Osteoblast (primary cell): ENCODE results near the gene STK32B. TPM values are rescaled to one million over a fixed set of nuclear protein-coding genes. Genes with fewer than 3 reads are reported as not detected.
A peak's percentile ranks its signal among the peaks of the same experiment; 100 is the strongest.

Experiments
- DNase-seq: peaks from one replicate; pipeline ENCODE4 v3.0.0; 2011; ENCODE audit warnings: low spot score, mixed read lengths; ENCODE audit not compliant: insufficient read length; ENCODE audit errors: missing footprints
- H2AFZ ChIP-seq: 2 replicates; pipeline ENCODE4 v1.6.0; 2011; ENCODE audit warnings: mild to moderate bottlenecking, low read length
- H3K27ac ChIP-seq: 2 replicates; pipeline ENCODE4 v1.5.1; 2011; ENCODE audit warnings: mild to moderate bottlenecking, low read depth, low read length, moderate library complexity
- H3K27me3 ChIP-seq: 2 replicates; pipeline ENCODE4 v1.6.0; 2012; ENCODE audit warnings: mild to moderate bottlenecking, control low read depth, inconsistent platforms, low read length, moderate library complexity; ENCODE audit not compliant: insufficient read depth
- H3K36me3 ChIP-seq: 2 replicates; pipeline ENCODE4 v1.5.1; 2011; ENCODE audit warnings: mild to moderate bottlenecking, low read length, control low read depth, moderate library complexity; ENCODE audit not compliant: insufficient read depth
- H3K4me1 ChIP-seq: 2 replicates; pipeline ENCODE4 v1.5.1; 2011; ENCODE audit warnings: mild to moderate bottlenecking, low read length, control low read depth, moderate library complexity; ENCODE audit not compliant: insufficient read depth
- H3K4me2 ChIP-seq: 2 replicates; pipeline ENCODE4 v1.6.0; 2011; ENCODE audit warnings: mild to moderate bottlenecking, low read length; ENCODE audit not compliant: insufficient read depth
- H3K4me3 ChIP-seq: fragments of 200-600 bp; sonication (generic); 3 replicates; pipeline ENCODE4 v1.5.1; 2012; ENCODE audit warnings: mild to moderate bottlenecking, low read length, inconsistent platforms; ENCODE audit not compliant: insufficient read depth
- H3K79me2 ChIP-seq: 2 replicates; pipeline ENCODE4 v1.6.0; 2012; ENCODE audit warnings: mild to moderate bottlenecking, low read length, control low read depth, inconsistent platforms; ENCODE audit not compliant: insufficient read depth
- H3K9me3 ChIP-seq: 2 replicates; pipeline ENCODE4 v1.5.1; 2011; ENCODE audit warnings: low read depth, low read length, control low read depth
- H4K20me1 ChIP-seq: 2 replicates; pipeline ENCODE4 v1.6.0; 2012; ENCODE audit warnings: mild to moderate bottlenecking, low read length, control low read depth; ENCODE audit not compliant: insufficient read depth
- total RNA-seq: library from RNA; depleted of rRNA; stranded (reverse); fragments of >200 nt; gene quantifications from 2 replicates; pipeline ENCODE4 v1.2.3, GENCODE V29; 2012
- TF ChIP-seq, protein P1 (sequence below): IDR thresholded peaks from 2 replicates; pipeline ENCODE4 v1.5.1; 2011; ENCODE audit warnings: mild to moderate bottlenecking, low read depth, low read length, moderate library complexity; ENCODE audit errors: extremely low read depth

Gene STK32B
- total RNA-seq, 1 donor, result 1.1 TPM

DNA sequence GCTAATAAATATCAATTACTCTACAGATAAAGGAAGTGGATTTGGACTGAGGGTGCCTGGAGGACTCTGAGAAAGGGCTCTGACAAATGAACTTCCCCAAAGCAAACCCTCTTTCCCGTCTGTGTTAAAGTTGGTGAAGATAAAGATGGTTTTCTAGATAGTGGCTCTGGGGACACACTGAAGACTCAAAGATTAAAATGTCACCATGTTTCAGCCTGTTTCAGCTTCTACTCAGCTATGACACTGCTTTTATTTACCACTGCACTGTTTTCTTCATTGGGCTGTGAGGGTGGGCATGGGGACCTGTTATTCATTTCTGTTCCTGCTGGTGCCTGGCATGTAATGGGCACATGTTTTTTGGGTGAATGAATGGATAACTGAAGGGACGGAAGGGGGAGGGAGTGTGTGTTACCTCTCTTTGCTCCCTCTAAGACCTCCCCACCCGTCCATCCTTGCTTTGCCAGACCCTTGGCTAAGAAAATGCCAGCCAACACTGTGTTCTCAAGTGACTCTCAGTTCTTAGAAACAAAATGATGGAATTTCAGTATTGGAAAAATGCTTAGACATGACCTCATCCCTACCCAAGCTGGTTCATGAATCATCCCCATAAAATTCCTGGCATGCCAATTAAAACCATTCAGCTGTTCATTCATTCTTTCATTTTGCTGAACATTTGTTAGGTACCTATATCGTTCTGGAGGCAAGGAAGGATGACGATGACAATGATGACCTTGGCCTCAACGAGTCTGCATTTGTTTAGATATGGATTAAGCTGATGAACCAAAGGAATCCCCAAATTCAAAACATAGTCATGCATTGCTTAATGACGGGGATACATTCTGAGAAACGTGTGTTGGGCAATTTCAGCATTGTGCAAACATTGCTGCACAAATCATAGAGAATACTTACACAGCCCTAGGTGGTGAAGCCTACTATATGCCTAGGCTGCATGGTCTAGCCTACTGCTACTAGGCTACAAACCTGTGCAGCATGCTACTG lies 13.4 kb upstream of the STK32B start:
- Histone ChIP-seq H3K4me3 (peak overlapping the region; percentile 11), H3K4me1 (peaks cover 25% of the 10 kb centered on the region), H4K20me1 (no peaks in the 10 kb centered on the region), H3K27ac (peak overlapping the region; percentile 64), H3K4me2 (peak overlapping the region; percentile 56), H3K9me3 (no peaks in the 10 kb centered on the region), H3K27me3 (peaks cover 8% of the 10 kb centered on the region), H3K36me3 (no peaks in the 10 kb centered on the region), H3K79me2 (no peaks in the 10 kb centered on the region), H2AFZ (peak overlapping the region; percentile 2)
- peak; percentile 94 for DNase-seq
- TF ChIP-seq, protein P1, sequence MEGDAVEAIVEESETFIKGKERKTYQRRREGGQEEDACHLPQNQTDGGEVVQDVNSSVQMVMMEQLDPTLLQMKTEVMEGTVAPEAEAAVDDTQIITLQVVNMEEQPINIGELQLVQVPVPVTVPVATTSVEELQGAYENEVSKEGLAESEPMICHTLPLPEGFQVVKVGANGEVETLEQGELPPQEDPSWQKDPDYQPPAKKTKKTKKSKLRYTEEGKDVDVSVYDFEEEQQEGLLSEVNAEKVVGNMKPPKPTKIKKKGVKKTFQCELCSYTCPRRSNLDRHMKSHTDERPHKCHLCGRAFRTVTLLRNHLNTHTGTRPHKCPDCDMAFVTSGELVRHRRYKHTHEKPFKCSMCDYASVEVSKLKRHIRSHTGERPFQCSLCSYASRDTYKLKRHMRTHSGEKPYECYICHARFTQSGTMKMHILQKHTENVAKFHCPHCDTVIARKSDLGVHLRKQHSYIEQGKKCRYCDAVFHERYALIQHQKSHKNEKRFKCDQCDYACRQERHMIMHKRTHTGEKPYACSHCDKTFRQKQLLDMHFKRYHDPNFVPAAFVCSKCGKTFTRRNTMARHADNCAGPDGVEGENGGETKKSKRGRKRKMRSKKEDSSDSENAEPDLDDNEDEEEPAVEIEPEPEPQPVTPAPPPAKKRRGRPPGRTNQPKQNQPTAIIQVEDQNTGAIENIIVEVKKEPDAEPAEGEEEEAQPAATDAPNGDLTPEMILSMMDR, result no peak

DNA sequence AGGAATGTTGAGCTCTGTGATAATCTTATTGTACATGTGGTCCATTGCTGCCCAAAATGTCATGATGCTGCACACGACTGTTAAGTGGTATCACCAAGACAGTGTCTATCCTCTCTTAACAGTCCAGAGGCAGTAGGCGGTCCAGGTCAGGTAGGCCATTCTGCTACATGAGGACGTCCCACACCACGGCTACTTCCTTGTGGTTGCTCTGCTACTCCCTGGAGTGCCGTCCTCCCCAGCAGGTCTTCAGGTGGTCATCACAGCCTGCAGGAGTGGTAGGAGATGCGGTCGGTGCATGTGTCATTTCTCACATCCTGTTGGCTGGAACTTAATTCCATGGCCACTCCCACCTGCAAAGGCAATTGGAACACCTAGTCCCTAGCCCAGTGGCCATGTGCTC lies 11.5 kb upstream of the STK32B start:
- Histone ChIP-seq H3K4me3 (no peak overlapping the region), H3K27ac (no peak overlapping the region)

DNA sequence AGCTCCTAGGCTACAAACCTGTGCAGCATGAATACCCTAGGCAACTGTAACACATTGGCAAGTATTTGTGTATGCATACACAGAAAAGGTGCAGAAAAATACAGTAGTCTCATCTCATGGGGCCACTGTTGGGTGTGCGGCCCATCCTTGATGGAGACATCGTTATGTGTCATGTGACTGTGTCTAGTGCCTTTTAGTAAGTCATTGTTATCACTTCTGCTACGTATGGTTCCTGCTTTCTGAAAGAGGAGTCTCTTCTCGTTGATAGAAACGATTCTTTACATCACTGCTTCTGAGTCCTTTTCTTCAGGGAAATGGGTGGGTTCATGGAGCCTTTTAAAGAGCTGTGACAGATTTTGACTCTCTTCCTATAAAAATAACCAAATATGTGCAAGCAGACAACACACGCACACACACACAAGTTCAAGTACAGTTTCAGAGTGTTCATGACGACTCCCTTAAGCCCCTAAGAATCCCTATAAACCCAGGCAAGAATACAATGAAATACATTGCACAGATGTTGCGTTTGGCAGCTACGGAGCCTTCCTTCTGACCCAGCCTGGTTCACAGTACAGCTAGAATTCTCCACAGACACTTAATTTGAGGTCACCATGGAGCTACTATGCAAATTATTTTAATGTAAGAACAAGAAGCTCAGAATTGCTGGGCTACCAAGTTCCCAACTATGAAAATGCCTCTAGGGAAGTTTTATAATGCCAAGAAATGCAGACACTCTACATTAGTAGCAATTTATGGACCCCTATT lies 10.2 kb upstream of the STK32B start:
- Histone ChIP-seq H3K9me3 (no peaks in the 10 kb centered on the region), H3K79me2 (no peaks in the 10 kb centered on the region), H3K4me2 (no peak overlapping the region), H3K36me3 (no peaks in the 10 kb centered on the region), H4K20me1 (no peaks in the 10 kb centered on the region), H3K27me3 (peaks cover 13% of the 10 kb centered on the region), H3K4me3 (no peak overlapping the region), H2AFZ (no peak overlapping the region), H3K27ac (no peak overlapping the region), H3K4me1 (peaks cover 17% of the 10 kb centered on the region)
- no peak for DNase-seq
- TF ChIP-seq, protein P1, result no peak

More for the DNA sequence above, 11.5 kb upstream of the STK32B start:
- no peaks in the 10 kb centered on the region for H3K79me2 ChIP-seq
- H4K20me1 ChIP-seq, result no peaks in the 10 kb centered on the region
- H3K27me3 ChIP-seq, result peaks cover 8% of the 10 kb centered on the region
- TF ChIP-seq, protein P1, result no peak
- no peak overlapping the region for H3K4me2 ChIP-seq
- no peaks in the 10 kb centered on the region for H3K36me3 ChIP-seq
- peaks cover 17% of the 10 kb centered on the region for H3K4me1 ChIP-seq
- no peak for DNase-seq
- no peak overlapping the region for H2AFZ ChIP-seq
- H3K9me3 ChIP-seq, result no peaks in the 10 kb centered on the region
